K562 (cell line): ENCODE data around the gene CYRIA. TPM values are rescaled to one million over a fixed set of nuclear protein-coding genes. Genes with fewer than 3 reads are reported as not detected.
A peak's percentile ranks its signal among the peaks of the same experiment; 100 is the strongest.

Source experiments
- CEBPG ChIP-seq, 3 experiments: fragments of 200-800 bp in 1 of 3; sonication (Bioruptor generic) in 1 of 3; sonication (generic) in 1 of 3; formaldehyde crosslinking in 1 of 3; IDR thresholded peaks in 2 of 3; conservative IDR thresholded peaks in 1 of 3; 2 replicates each; pipeline versions ENCODE4 v1.6.1 to v1.8.0; 2016 to 2022; ENCODE audit warnings: missing compliant biosample characterization in 2 of 3, missing genetic modification characterization in 2 of 3, mild to moderate bottlenecking in 1 of 3, missing genetic modification reagents in 1 of 3
- DDX20 ChIP-seq: fragments of 450-650 bp; IDR thresholded peaks from 2 replicates; pipeline ENCODE4 v1.6.1; 2016; ENCODE audit warnings: missing genetic modification characterization, low read depth, mild to moderate bottlenecking, missing compliant biosample characterization, moderate library complexity
- E4F1 ChIP-seq: fragments of 250-450 bp; sonication (Bioruptor Pico); IDR thresholded peaks from 2 replicates; pipeline ENCODE4 v1.5.0; 2021; ENCODE audit warnings: mild to moderate bottlenecking, borderline replicate concordance
- HCFC1 ChIP-seq: IDR thresholded peaks from 2 replicates; pipeline ENCODE4 v1.6.1; 2012; ENCODE audit warnings: low read depth, low read length, improper control_type of control experiment
- HDAC1 ChIP-seq, 2 experiments: fragments of 450-650 bp; IDR thresholded peaks; 2 replicates each; pipeline ENCODE4 v1.6.1; 2016 to 2017; ENCODE audit warnings: inconsistent platforms in 1 of 2, mild to moderate bottlenecking in 1 of 2, moderate library complexity in 1 of 2
- HNRNPK ChIP-seq: fragments of 200-400 bp; formaldehyde crosslinking; IDR thresholded peaks from one replicate; pipeline ENCODE4 v1.6.1; 2018; ENCODE audit warnings: mild to moderate bottlenecking, low read depth, low read length; ENCODE audit not compliant: poor library complexity, severe bottlenecking
- KDM1A ChIP-seq, 2 experiments: fragments of 450-650 bp; IDR thresholded peaks; 2 replicates each; pipeline ENCODE4 v1.6.1; 2016; ENCODE audit warnings: mild to moderate bottlenecking in 2 of 2
- L3MBTL2 ChIP-seq: fragments of 450-650 bp; IDR thresholded peaks from 2 replicates; pipeline ENCODE4 v1.6.1; 2016; ENCODE audit warnings: mild to moderate bottlenecking, moderate library complexity
- POLR2A ChIP-seq: fragments of 450-650 bp; conservative IDR thresholded peaks from 2 replicates; pipeline ENCODE4 v1.6.1; 2016
- TSHZ1 ChIP-seq: fragments of 250-450 bp; sonication (Bioruptor Pico); IDR thresholded peaks from 2 replicates; pipeline ENCODE4 v1.4.0; 2020; ENCODE audit warnings: mild to moderate bottlenecking, moderate library complexity
- ZFP30 ChIP-seq: fragments of 250-450 bp; sonication (Bioruptor Pico); IDR thresholded peaks from 2 replicates; pipeline ENCODE4 v1.8.0; 2022; ENCODE audit warnings: moderate library complexity, mild to moderate bottlenecking, inconsistent platforms, borderline replicate concordance
- ZNF263 ChIP-seq: sonication (generic); formaldehyde crosslinking; IDR thresholded peaks from 2 replicates; pipeline ENCODE4 v1.8.0; 2022; ENCODE audit warnings: mild to moderate bottlenecking, missing genetic modification reagents, borderline replicate concordance
- ZNF57 ChIP-seq: fragments of 450-650 bp; formaldehyde crosslinking; IDR thresholded peaks from 2 replicates; pipeline ENCODE4 v1.4.0; 2020; ENCODE audit warnings: mild to moderate bottlenecking, moderate library complexity
- ZNF584 ChIP-seq: fragments of 200-800 bp; sonication (Bioruptor generic); IDR thresholded peaks from 2 replicates; pipeline ENCODE4 v1.6.1; 2016; ENCODE audit warnings: low read depth, mild to moderate bottlenecking, missing genetic modification characterization, missing compliant biosample characterization
- polyA plus RNA-seq, 8 experiments: library from polyadenylated mRNA; depleted of rRNA in 4 of 8; stranded (reverse) in 5 of 8; unstranded in 3 of 8; fragments of >200 nt; fragmentation: Nextera tagmentation in 2 of 8; fragmentation: Illumina TruSeq in 1 of 8; extraction: Ambion mirVana in 2 of 8; extraction: Trizol in 1 of 8; gene quantifications; 2 replicates each; pipeline versions ENCODE4 v1.2.1 to v1.2.3, GENCODE V29; 2011 to 2014; ENCODE audit warnings: inconsistent platforms in 1 of 8, missing spikeins in 1 of 8
- total RNA-seq, 7 experiments: library from RNA; depleted of rRNA in 6 of 7; stranded (reverse); fragments of >200 nt in 6 of 7; fragmentation: Illumina TruSeq in 2 of 7; extraction: Trizol in 2 of 7; gene quantifications; 2 replicates each; pipeline versions ENCODE4 v1.2.1 to v1.2.3, GENCODE V29; 2011 to 2021; ENCODE audit warnings: low replicate concordance in 1 of 7
- TF ChIP-seq, protein P1 (sequence below): fragments of 250-450 bp; sonication (Bioruptor Pico); IDR thresholded peaks from 2 replicates; pipeline ENCODE4 v1.4.0; 2020
- TF ChIP-seq, protein P2 (sequence below): IDR thresholded peaks from 3 replicates; pipeline ENCODE4 v1.6.1; 2011; ENCODE audit warnings: borderline replicate concordance, mild to moderate bottlenecking, moderate library complexity; ENCODE audit not compliant: insufficient read length; ENCODE audit errors: extremely low read depth

The CYRIA gene
- total and polyA plus RNA-seq, 9 of the 15 experiments (the other 6 are each of a cell fraction or from before 2014, with no cell fraction given), result 0.84 to 5.6 (median 3.0) TPM

DNA sequence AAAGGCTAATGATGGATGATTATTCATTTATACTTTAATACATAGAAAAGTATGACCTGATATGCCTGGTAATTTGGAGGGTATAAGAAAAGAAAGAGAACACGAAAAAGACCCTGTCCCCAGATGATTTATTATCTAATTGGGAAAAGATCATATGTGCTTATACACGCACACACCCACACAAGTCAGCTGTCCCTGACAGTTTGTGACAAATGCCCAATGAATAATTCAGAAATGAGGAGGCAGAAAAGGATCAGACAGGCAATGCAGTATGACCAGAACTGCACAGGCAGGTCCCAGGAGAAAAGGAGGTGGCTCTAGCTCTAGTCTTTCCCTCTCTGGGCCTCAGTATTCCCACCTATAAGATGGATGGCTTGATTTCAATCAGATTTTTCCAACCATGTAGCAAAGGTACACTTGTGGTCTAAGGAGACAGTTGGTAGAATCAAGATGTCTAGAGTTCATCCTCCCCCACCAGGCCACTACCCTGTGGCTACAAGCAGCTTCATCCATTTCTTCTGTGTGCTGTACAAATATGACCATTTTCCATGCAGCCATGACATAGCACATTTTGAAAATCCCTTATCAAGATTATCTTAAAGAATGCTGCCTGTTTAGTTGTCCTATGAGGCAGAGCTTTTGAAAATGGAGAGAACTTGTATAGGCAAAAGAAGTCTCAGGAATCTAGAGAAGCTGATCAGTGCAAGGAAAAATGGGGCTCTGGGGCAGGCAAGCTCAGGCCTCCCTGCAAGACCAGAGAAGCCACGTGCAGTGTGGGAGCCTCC lies 19.7 kb downstream of the CYRIA start (continued):
- no peak for TF ChIP-seq HNRNPK
- TF ChIP-seq L3MBTL2, result peak; percentile 64
- TF ChIP-seq HCFC1, result no peak
- TF ChIP-seq ZFP30, result no peak
- no peak for TF ChIP-seq ZNF57 (CRISPR knock-in tag)
- no peak for TF ChIP-seq KDM1A (IDR thresholded peaks at IDR 0.05)
- TF ChIP-seq, protein P1, sequence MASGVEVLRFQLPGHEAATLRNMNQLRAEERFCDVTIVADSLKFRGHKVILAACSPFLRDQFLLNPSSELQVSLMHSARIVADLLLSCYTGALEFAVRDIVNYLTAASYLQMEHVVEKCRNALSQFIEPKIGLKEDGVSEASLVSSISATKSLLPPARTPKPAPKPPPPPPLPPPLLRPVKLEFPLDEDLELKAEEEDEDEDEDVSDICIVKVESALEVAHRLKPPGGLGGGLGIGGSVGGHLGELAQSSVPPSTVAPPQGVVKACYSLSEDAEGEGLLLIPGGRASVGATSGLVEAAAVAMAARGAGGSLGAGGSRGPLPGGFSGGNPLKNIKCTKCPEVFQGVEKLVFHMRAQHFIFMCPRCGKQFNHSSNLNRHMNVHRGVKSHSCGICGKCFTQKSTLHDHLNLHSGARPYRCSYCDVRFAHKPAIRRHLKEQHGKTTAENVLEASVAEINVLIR (CRISPR knock-in tag), result no peak
- no peak for TF ChIP-seq ZNF263 (CRISPR knock-in tag)
- TF ChIP-seq ZNF584 (CRISPR knock-in tag), result 0 out of 2 replicates have a peak, but pooled peaks have one; percentile 27
- TF ChIP-seq POLR2A, result no peak
- no peak for TF ChIP-seq TSHZ1 (CRISPR knock-in tag)
- TF ChIP-seq, protein P2, sequence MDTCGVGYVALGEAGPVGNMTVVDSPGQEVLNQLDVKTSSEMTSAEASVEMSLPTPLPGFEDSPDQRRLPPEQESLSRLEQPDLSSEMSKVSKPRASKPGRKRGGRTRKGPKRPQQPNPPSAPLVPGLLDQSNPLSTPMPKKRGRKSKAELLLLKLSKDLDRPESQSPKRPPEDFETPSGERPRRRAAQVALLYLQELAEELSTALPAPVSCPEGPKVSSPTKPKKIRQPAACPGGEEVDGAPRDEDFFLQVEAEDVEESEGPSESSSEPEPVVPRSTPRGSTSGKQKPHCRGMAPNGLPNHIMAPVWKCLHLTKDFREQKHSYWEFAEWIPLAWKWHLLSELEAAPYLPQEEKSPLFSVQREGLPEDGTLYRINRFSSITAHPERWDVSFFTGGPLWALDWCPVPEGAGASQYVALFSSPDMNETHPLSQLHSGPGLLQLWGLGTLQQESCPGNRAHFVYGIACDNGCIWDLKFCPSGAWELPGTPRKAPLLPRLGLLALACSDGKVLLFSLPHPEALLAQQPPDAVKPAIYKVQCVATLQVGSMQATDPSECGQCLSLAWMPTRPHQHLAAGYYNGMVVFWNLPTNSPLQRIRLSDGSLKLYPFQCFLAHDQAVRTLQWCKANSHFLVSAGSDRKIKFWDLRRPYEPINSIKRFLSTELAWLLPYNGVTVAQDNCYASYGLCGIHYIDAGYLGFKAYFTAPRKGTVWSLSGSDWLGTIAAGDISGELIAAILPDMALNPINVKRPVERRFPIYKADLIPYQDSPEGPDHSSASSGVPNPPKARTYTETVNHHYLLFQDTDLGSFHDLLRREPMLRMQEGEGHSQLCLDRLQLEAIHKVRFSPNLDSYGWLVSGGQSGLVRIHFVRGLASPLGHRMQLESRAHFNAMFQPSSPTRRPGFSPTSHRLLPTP, result no peak
- 0 out of 2 replicates have a peak, but pooled peaks have one; percentile 51 for TF ChIP-seq DDX20 (tag)
- TF ChIP-seq E4F1 (CRISPR knock-in tag), result no peak
- TF ChIP-seq CEBPG (CRISPR knock-in tag; IDR thresholded peaks at IDR 0.05), result no peak
- no peak for TF ChIP-seq CEBPG (tag; conservative IDR thresholded peaks at IDR 0.05 in 1 of 2, IDR thresholded peaks at IDR 0.05 in 1 of 2)
- no peak for TF ChIP-seq HDAC1 (IDR thresholded peaks at IDR 0.05)
